GM11168 (cell line): ENCODE measurements around the gene DIAPH2.
"Not testable (repeated sequence)": the region's sequence is repeated elsewhere in the genome, so short reads cannot be mapped to it uniquely, and the experiment has no call there.

Source experiments
- in situ Hi-C: fragments of 300-500 bp; cut with MboI; formaldehyde crosslinking; loops from one replicate; pipeline ENCODE4 v1.12.0; 2022; ENCODE audit warnings: low sequenced_read_pairs; ENCODE audit not compliant: unreplicated experiment

DIAPH2 gene

GRCh38 chrX:97405031-97405660 lies 720.5 kb downstream of the DIAPH2 start:
- in situ Hi-C loops = no loop called here

DNA sequence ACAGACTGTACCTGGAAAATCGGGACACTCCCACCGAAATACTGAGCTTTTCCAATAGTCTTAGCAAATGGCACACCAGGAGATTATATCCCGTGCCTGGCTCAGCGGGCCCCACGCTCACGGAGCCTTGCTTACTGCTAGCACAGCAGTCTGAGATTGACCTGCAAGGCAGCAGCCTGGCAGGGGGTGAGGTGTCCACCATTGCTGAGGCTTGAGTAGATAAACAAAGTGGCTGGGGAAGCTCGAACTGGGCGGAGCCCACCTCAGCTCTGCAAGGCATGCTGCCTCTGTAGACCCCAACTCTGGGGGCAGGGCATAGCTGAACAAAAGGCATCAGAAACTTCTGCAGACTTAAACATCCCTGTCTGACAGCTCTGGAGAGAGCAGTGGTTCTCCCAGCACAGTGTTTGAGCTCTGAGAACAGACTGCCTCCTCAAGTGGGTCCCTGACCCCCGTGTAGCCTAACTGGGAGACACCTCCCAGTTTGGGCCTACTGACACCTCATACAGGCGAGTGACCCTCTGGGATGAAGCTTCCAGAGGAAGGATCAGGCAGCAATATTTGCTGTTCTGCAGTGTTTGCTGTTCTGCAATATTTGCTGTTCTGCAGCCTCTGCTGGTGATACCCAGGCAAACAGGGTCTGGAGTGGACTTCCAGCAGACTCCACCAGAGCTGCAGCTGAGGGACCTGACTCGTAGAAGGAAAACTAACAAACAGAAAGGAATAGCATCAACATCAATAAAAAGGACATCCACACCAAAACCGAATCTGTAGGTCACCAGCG lies 725.2 kb downstream of the DIAPH2 start:
- in situ Hi-C loops = not testable (repeated sequence)

DNA sequence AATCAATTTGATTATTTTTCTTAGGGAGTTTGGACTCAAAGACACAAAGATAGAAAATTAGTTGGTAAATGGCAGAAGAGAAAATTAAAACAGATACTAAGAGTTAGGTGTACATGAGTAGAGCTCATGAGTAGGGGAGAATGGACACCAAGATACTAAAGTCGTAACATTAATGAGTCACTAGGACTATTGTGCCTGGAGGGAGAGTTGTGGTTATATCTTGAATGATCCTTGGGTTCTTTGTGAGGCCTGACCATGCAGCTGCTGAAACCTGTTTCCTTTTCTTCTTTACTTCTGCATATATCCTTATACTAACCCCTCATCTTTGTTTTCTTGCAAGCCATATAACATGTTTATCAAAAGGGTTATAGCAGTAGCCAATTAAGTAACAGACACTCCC lies 731.8 kb downstream of the DIAPH2 start:
- in situ Hi-C loops = no loop called here

GRCh38 chrX:97429101-97429500 lies 744.5 kb downstream of the DIAPH2 start:
- in situ Hi-C loops = no loop called here

DNA sequence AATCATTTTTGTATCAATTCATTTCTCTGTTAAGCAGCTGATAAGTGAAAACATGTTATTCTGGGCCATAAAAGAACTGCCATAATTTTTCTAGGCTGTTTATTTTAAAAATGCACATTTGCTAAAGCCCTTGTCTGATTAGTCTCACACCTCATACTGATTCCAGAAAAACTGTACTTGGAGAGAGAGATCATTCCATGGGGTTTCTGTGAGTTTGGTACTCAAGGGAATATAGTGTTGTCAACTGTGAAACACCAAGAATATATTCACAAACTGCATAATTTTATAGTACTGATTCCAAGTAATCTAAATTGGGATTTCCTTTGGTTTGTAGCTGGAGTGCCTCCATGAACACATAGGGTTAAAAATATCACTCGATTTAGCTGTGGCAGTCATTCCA lies 746.6 kb downstream of the DIAPH2 start:
- in situ Hi-C loops = no loop called here

GRCh38 chrX:97446298-97446882 lies 761.7 kb downstream of the DIAPH2 start:
- in situ Hi-C loops = no loop called here

DNA sequence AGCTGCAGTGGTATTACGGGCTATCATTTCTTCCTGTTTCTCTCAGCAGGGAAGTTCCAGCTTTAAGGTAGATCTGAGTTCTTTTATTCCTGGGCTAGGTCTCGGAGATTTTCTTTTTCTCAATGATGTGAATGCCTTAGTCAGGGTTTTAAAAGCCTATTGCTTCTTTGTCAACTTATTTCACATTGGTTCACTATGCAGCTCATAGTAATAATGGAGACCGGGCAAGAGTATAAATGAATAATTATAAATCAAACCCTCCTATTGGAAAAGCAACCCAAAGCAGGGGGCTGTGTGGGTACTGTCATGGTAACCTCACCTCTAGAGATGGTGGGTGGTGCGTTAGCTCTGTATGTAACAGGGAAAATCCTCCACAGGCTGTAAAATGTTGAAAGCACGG lies 762.7 kb downstream of the DIAPH2 start:
- in situ Hi-C loops = no loop called here

DNA sequence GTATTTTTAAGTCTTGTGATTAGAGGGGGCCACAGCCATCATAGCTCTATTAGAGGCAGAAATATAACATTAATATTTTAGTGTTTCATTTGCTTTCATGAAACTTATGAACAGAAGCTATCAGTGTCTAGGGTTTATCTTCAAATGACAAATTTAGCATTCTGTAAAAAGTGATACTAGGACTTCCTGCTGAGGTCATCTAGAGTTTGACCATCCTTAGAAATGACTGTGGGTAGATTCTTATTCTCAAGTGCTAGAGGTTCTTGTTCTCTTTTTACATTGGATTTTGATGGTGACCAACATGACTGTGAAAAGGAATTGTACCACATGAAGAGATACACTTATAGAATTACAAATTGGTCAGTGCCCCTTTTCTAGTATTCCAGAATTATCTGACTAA lies 767.6 kb downstream of the DIAPH2 start:
- in situ Hi-C loops = no loop called here

- in situ Hi-C loops = no loop called here
These were observed 777.1 kb downstream of the DIAPH2 start for GRCh38 chrX:97461763-97462162.

DNA sequence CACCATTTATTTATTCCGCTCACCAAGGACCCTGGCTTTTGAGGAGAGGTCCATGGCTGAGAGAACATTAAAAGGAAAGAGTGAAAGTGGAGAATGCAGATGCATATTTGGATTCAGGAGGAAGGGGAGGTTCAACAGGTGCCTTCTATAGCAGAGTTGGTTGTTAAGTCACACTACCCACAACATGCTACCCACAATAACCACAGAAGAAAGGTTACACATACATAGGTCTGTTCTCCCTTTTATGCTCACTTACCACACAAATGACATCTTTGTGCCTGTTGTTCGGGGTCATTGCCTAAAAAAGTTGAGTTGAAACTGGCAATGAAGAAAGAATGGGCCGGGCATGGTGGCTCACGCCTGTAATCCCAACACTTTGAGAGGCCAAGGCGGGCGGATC lies 786.4 kb downstream of the DIAPH2 start:
- in situ Hi-C loops = no loop called here

GRCh38 chrX:97474933-97475332 lies 790.3 kb downstream of the DIAPH2 start:
- in situ Hi-C loops = no loop called here

GRCh38 chrX:97479106-97479890 lies 794.7 kb downstream of the DIAPH2 start:
- in situ Hi-C loops = no loop called here

GRCh38 chrX:97481228-97481627 lies 796.6 kb downstream of the DIAPH2 start:
- in situ Hi-C loops = no loop called here

DNA sequence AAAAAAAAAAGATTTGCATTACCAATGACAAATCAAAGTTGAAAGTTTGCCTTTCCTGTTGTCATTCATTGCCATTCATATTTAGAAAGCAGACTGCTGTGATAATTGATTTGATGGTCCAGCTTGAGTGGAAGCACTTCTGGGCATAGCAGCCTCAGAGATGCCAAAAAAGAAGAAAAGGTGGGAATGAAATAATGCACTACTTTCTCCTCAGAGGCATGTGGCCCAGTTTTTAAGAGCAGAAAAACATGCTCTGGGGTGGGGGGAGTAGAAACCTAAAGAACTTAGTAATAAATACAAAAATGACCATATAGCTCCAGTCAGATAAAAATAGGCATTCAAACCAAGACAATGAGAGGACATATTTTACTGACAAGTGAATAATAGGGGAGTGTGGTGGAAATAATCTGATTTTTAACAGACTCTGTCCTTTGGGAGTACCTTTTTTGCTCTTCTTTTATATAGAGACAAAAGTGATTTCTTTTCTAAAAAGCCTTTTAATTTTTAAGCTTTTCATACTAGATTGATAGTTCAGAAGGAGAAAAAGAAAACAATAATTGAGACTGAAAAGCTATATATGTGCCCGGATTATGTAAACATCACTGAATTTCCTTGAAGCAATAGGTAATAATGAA lies 798.1 kb downstream of the DIAPH2 start:
- in situ Hi-C loops = no loop called here

DNA sequence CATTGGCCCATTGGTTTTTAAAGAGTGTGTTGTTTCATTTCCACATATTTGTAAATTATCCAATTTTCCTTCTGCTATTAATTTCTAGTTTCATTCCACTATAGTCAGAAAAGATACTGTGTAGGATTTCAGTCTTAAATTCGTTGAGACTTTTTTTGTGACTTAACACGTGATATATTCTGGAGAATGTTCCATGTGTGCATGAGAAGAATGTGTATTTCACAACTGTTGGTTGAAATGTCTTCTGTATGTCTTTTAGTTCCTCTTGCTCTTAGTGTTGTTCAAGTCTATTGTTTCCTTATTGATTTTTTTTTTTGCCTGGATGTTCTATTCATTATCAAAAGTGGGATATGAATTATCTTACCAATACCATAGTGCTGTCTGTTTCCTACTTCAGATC lies 806.0 kb downstream of the DIAPH2 start:
- in situ Hi-C loops = no loop called here

- in situ Hi-C loops = no loop called here
These were observed 810.2 kb downstream of the DIAPH2 start for GRCh38 chrX:97494756-97495372.

DNA sequence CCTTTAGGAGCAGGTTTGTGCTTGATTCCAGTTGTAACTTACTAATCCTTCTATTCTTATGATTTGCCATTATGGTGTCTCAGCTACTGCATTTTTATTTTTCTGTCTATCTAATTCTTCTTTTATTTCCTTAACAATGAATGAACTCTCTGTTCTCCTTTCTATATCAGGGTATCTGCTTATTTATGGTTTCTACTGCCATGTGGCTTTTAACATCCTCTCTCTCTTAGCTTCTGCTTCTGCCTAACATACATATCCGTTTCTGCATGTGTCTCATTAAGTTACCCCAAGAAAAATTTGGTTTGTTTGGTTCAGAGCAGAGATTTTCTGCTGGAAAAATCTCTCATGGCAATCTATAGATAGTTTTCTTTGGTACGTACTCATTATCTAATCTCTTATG lies 813.5 kb downstream of the DIAPH2 start:
- in situ Hi-C loops = no loop called here

- in situ Hi-C loops = no loop called here
These were observed 819.8 kb downstream of the DIAPH2 start for GRCh38 chrX:97504431-97504830.

DNA sequence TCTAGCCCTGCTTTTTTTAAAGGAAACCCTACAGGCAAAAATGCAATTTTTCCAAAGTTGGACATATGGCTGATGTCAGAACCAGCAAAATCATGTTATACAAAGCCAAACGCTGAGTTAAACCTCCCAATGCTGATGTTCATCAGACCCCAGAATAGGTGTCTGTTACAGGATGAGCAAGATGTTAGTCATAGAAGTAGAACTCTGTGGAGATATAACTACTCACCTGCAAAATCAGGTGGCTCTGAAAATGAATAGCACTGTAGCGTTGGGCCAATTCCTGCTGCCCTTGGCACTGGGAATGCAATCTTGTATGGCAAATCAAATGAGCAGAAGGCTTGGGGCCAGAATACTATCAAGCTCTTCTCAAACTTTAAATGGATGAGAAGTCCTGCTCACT lies 833.1 kb downstream of the DIAPH2 start:
- in situ Hi-C loops = no loop called here

DNA sequence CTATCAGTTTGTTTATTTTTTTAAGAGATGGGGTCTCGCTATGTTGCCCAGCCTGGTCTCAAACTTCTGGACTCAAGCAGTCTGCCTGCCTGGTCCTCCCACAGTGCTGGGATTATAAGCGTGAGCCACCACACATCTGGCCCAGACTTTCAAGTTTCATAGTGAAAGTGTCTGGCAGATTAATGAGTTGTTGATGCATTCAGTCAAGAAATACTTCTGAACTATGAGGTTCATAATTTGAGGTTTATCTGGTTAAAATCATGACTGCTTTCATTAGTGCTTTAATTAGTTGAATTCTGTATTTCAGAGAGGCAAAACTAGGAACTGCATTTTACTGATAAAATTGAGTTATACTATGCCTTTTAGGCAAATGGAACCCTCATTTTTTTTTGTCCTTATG lies 837.7 kb downstream of the DIAPH2 start:
- in situ Hi-C loops = no loop called here
